Mesothelial cell of epicardium (in vitro differentiated cells): ENCODE data around the gene GZMM. TPM values are rescaled to one million over a fixed set of nuclear protein-coding genes. Genes with fewer than 3 reads are reported as not detected.

Source experiments
- DNase-seq, 2 experiments: peaks; one replicate each; pipeline ENCODE4 v3.0.0; 2021; ENCODE audit warnings: low spot score in 2 of 2; ENCODE audit not compliant: unreplicated experiment in 2 of 2
- H3K27ac Mint-ChIP-seq: 2 replicates; pipeline ENCODE4 v1.8.0; 2021; ENCODE audit warnings: mixed read lengths
- H3K27me3 Mint-ChIP-seq: 2 replicates; pipeline ENCODE4 v1.8.0; 2021; ENCODE audit warnings: low read depth, mixed read lengths
- H3K36me3 Mint-ChIP-seq: 2 replicates; pipeline ENCODE4 v1.8.0; 2021; ENCODE audit warnings: mixed read lengths
- H3K4me1 Mint-ChIP-seq: 2 replicates; pipeline ENCODE4 v1.8.0; 2021; ENCODE audit warnings: mixed read lengths
- H3K4me3 Mint-ChIP-seq: 2 replicates; pipeline ENCODE4 v1.8.0; 2021; ENCODE audit warnings: mild to moderate bottlenecking, moderate library complexity, mixed read lengths
- H3K9me3 Mint-ChIP-seq: 2 replicates; pipeline ENCODE4 v1.8.0; 2021; ENCODE audit warnings: mixed read lengths
- total RNA-seq: library from RNA; stranded (reverse); gene quantifications from 3 replicates; pipeline ENCODE4 v1.2.1, GENCODE V29; 2021
- TF ChIP-seq, protein P1 (sequence below): fragments of 200-600 bp; sonication (generic); IDR thresholded peaks from one replicate; pipeline ENCODE4 v1.5.0; 2021; ENCODE audit warnings: antibody characterized with exemption; ENCODE audit not compliant: unreplicated experiment

Gene GZMM
- total RNA-seq, 1 donor from 2014 or later = 0.40 TPM

DNA sequence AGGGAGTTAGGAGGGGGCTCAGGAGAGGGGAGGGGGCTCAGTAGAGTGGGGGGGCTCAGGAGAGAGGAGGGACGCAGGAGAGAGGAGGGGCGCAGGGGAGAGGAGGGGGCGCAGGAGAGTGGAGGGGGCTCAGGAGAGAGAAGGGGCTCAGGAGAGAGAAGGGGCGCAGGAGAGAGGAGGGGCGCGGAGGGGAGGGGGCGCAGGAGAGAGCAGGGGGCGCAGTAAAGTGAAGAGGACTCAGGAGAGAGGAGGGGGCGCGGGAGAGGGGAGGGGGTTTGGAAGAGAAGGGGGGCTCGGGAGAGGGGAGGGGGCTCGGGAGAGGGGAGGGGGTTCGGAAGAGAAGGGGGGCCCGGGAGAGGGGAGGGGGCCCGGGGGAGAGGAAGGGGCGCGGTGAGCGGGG is 46.9 kb upstream of the GZMM start:
- TF ChIP-seq, protein P1, sequence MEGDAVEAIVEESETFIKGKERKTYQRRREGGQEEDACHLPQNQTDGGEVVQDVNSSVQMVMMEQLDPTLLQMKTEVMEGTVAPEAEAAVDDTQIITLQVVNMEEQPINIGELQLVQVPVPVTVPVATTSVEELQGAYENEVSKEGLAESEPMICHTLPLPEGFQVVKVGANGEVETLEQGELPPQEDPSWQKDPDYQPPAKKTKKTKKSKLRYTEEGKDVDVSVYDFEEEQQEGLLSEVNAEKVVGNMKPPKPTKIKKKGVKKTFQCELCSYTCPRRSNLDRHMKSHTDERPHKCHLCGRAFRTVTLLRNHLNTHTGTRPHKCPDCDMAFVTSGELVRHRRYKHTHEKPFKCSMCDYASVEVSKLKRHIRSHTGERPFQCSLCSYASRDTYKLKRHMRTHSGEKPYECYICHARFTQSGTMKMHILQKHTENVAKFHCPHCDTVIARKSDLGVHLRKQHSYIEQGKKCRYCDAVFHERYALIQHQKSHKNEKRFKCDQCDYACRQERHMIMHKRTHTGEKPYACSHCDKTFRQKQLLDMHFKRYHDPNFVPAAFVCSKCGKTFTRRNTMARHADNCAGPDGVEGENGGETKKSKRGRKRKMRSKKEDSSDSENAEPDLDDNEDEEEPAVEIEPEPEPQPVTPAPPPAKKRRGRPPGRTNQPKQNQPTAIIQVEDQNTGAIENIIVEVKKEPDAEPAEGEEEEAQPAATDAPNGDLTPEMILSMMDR = no peak
- no peak overlapping the region for H3K27ac Mint-ChIP-seq
- no peaks in the 10 kb centered on the region for H3K36me3 Mint-ChIP-seq
- H3K4me1 Mint-ChIP-seq = peaks cover 3% of the 10 kb centered on the region
- DNase-seq = no peak
- H3K27me3 Mint-ChIP-seq = peaks cover 45% of the 10 kb centered on the region
- no peak overlapping the region for H3K4me3 Mint-ChIP-seq
- H3K9me3 Mint-ChIP-seq = peaks cover 3% of the 10 kb centered on the region

DNA sequence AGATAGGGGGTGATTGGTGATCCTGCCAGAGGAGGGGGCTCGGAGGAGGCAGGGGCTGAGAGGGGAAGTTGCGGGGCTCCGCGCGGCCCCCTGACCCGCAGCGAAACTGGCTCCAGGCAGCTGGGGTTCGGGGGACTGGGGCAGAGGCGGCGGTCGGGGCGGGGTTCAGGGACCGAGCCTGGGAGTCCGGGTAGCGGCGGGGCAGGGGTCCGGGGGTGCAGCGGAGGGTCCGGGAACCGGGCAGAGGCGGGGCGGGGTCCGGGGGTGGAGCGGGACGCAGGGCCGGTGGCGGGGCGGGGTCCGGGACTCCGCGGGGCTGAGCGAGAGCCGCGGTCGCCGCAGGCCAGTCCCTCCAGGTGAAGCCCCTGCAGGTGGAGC is 46.4 kb upstream of the GZMM start:
- Mint-ChIP-seq H3K9me3 (peaks cover 3% of the 10 kb centered on the region), H3K4me1 (peaks cover 3% of the 10 kb centered on the region), H3K4me3 (no peak overlapping the region), H3K36me3 (no peaks in the 10 kb centered on the region), H3K27ac (no peak overlapping the region), H3K27me3 (peaks cover 47% of the 10 kb centered on the region)
- DNase-seq = no peak
- TF ChIP-seq, protein P1 = no peak

DNA sequence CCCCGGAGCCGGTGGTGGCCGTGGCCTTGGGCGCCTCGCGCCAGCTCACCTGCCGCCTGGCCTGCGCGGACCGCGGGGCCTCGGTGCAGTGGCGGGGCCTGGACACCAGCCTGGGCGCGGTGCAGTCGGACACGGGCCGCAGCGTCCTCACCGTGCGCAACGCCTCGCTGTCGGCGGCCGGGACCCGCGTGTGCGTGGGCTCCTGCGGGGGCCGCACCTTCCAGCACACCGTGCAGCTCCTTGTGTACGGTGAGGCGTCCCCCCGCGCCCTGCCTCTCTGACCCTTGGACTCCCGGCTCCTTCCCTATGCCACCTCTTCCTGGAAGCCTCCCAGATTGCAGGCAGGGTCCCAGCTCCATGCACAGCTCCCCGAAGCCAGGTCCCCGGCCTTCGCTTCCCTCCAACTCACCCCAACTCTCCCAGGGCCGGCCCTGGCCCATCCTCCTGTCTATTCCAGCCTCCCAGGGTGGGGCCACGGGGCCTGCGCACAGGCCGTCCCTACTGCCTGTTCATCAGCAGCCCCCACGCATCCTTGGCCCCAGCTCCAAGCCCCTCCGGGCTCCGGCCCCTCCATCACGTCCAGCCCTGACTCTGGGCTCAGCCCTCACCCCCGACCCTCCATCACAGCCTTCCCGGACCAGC is 45.9 kb upstream of the GZMM start:
- Mint-ChIP-seq H3K4me3 (no peak overlapping the region), H3K9me3 (peaks cover under 1% of the 10 kb centered on the region), H3K27ac (no peak overlapping the region), H3K27me3 (peaks cover 48% of the 10 kb centered on the region), H3K4me1 (peaks cover 3% of the 10 kb centered on the region), H3K36me3 (no peaks in the 10 kb centered on the region)
- TF ChIP-seq, protein P1 = no peak
- no peak for DNase-seq

DNA sequence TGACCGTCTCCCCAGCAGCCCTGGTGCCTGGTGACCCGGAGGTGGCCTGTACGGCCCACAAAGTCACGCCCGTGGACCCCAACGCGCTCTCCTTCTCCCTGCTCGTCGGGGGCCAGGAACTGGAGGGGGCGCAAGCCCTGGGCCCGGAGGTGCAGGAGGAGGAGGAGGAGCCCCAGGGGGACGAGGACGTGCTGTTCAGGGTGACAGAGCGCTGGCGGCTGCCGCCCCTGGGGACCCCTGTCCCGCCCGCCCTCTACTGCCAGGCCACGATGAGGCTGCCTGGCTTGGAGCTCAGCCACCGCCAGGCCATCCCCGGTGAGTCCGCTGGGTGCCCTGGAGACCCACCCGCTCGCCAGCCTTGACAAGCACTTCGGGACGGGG is 45.4 kb upstream of the GZMM start:
- TF ChIP-seq, protein P1 = no peak
- no peaks in the 10 kb centered on the region for H3K36me3 Mint-ChIP-seq
- no peak for DNase-seq
- H3K4me3 Mint-ChIP-seq = no peak overlapping the region
- H3K27ac Mint-ChIP-seq = no peak overlapping the region
- H3K27me3 Mint-ChIP-seq = peaks cover 48% of the 10 kb centered on the region
- H3K9me3 Mint-ChIP-seq = no peaks in the 10 kb centered on the region
- peaks cover 3% of the 10 kb centered on the region for H3K4me1 Mint-ChIP-seq

DNA sequence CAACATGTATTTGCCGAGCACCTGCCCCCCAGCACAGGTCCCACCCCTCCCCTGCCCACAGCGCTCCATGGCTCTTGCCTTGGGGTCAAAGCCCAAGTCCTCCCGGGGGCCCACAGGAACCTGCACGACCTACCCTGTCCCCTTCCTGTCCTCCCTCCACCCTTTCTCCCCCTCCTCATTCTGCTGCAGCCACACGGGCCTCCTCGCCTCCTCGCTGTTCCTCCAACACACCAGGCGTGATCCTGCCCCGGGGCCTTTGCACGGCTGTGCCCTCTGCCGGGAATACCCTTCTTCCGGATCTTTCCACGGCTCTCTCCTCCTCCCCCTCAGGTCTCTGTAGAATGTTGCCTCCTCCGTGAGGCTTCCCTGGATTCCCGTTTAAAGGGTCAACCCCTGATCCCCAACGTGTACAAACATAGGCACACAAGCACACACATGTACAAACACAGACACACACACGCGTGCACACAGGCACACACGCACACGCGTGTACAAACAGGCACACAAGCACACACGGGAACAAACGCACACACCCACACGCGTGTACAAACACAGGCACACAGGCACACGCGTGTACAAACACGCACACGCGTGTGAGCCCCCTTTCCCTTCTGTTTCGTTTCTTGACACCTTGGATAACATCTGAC is 44.8 kb upstream of the GZMM start:
- no peak for DNase-seq
- H3K4me1 Mint-ChIP-seq = peaks cover 3% of the 10 kb centered on the region
- no peaks in the 10 kb centered on the region for H3K36me3 Mint-ChIP-seq
- H3K4me3 Mint-ChIP-seq = peak overlapping the region; percentile 37
- H3K9me3 Mint-ChIP-seq = no peaks in the 10 kb centered on the region
- H3K27ac Mint-ChIP-seq = no peak overlapping the region
- peaks cover 46% of the 10 kb centered on the region for H3K27me3 Mint-ChIP-seq
- TF ChIP-seq, protein P1 = no peak
